HG02938 (cell line): ENCODE results near the gene MYD88.
A peak's percentile ranks its signal among the peaks of the same experiment; 100 is the strongest.

Experiments
- ATAC-seq: cut with Tn5 transposase; IDR thresholded peaks from one replicate; pipeline ENCODE4 v1.9.1; 2021; ENCODE audit warnings: mild to moderate bottlenecking, moderate library complexity; ENCODE audit not compliant: unreplicated experiment

The MYD88 gene

DNA sequence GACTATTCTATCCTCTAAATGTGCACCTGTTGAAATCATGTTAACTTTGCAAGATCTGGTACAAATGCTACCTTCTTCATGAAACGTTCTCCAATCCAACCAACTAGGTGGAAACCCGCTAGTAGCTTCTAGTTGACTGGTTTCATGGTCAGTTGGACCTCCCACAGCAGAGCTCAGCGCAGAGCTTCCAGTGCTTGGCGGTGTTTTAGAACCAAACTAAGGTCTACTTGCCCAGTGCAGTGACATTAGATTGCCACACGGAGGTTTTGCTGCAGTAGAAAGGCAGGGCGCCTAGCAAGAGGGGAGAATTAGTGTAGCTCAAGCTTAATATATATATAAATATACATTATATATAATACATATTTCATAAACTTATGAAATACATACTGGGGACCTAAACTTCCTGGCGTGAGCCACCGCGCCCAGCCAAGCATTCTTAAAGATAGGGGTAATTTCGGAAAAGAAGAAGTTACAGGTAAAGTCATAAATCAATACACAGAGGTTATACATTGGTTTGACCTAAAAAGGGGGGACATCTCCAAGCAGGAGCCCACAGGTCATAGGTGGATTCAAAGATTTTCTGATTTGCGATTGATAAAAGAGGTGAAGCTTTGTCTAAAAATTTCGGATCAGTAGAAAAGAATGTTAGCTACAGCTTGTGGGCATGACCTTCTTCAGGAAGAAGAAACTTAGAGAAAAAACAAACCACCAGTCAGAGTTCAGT is 24.8 kb downstream of the MYD88 start:
- no peak for ATAC-seq

DNA sequence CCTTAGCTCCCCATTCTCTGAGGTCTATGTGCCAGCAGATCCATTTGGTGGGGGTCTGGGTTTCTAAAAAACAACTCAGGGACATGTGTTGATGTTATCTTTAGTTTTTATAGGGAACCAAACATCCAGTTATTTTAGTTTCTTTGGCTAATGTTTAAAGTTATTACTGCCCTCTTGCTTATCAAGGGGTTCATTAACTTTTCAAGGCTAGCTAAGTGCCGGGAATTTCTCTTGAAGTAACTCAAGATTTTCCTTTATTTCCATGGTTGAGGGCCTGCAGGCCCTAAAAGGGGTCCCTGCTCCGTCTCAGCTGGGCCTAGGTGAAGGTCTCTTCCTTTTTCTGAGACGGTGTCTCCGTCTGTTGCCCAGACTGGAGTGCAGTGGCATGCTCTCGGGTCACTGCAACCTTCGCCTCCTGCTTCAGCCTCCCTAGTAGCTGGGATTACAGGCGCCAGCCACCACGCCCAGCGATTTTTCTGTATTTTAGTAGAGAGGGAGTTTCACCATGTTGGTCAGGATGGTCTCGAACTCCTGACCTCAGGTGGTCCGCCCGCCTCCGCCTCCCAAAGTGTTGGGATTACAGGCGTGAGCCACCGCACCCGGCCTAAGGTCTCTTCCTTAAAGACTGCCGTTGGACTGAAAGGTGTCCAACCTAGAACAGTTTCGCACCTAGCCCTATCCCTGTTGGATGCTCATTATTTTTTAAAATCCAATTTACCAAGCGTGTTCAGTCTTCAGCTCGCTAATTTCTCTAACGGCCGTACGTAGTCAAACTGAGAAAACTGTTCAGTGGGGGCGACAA is 25.6 kb downstream of the MYD88 start:
- ATAC-seq, result no peak

DNA sequence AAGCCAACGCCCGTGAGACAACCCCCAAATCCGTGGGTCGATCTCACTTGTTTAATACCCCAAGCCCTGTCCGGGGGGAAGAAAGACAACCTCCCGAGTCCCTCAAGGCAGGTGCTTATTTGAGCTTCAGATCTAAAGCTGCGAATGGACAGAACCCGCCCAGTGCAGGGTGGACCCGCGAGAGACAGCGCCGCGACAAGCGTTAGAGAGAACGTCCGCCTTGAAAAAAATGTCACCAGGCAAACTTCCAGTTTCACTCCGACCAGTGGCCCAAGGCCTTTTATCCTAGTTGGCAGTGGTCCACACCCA is 26.1 kb downstream of the MYD88 start:
- peak; percentile 28 for ATAC-seq

DNA sequence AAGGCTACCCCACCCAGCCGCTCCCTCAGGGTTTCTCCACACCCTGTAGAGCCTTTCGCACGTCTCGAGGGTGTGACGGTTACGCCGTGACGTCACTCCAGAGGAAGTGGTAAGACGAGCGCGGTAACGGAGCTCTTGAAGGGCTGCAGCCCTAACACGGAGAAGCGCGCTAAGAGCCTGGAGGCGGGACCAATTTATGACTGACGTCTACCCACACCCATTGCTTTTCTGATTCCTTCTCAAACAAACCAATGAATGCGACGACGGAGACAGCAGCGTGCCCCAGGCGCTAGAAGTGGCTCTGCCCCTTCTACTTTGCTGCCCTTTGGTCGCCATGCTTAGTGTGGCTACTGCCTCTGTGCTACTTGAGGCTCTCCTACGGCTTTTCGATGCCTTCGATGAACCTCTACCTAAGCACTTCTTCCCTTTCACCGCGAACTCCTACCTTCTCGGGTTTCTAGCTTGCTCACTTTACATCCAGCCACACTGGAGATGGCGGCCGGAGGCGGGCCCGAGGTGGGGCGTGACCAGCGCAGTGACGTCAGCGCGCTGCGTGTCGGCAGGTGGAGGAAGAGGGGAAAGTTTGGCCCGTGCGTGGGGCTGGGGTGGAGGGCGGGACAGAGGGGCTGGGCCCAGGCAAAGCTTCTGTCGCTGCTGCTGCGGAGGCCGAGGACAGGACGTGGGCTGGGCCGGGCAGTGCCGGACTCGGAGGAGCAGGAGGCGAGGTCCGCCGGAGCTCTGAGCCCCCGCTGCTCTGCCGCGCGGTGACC is 26.7 kb downstream of the MYD88 start, which contains the start of gene OXSR1:
Gene OXSR1, plus strand, starts transcription at position 586 of the 770 bp plus-strand sequence. CDS start 340 bp downstream, outside the sequence.
- peak; percentile 88 for ATAC-seq

DNA sequence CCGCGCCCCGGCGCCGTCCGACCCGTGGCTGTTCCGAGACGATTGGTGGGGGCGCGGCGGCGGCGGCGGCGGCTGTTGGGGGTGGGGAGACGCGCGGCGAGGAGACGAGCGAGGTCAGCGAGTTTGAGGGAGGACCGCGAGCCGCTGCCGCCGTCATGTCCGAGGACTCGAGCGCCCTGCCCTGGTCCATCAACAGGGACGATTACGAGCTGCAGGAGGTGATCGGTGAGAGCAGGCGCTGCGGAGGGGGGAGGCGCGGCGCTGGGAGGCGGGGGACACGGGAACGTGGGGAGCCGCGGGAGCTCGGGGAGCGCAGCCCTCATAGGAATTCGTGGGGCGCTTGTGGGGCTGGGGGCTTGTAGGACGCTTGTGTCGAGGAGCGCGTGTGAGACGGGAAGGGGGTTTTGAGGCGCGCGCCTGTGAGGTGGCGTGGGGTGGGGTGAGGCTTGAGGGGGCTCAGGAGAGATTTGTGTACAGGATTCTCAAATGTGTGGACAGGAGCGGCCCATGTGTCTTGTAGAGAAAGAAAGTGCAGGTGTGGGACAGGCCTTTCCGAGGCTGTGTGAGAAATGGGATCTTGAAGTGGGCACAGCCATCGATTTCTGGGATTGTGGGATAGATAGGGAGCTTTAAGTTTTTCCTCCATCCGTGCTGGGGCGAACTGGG is 27.4 kb downstream of the MYD88 start:
- peak; percentile 0 for ATAC-seq

DNA sequence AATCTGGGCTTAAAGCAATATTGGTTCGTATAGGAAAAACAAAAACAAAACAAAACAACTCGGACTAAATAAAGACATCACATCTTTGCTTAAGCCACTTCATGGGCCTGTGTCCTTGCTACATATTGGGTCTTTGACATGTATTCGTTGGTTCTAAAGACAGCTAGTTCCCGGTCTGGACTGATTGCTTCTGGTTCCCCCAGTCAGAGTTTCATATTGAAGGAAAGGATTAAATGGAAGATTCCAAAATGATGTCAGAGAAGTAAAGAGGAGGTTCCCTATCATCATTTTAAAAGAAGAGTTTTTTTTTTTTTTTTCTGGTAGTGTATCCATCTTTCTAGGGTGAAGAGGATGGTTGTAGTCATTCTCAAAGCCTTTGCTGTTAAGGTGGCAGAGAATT is 29.1 kb downstream of the MYD88 start:
- ATAC-seq, result no peak

DNA sequence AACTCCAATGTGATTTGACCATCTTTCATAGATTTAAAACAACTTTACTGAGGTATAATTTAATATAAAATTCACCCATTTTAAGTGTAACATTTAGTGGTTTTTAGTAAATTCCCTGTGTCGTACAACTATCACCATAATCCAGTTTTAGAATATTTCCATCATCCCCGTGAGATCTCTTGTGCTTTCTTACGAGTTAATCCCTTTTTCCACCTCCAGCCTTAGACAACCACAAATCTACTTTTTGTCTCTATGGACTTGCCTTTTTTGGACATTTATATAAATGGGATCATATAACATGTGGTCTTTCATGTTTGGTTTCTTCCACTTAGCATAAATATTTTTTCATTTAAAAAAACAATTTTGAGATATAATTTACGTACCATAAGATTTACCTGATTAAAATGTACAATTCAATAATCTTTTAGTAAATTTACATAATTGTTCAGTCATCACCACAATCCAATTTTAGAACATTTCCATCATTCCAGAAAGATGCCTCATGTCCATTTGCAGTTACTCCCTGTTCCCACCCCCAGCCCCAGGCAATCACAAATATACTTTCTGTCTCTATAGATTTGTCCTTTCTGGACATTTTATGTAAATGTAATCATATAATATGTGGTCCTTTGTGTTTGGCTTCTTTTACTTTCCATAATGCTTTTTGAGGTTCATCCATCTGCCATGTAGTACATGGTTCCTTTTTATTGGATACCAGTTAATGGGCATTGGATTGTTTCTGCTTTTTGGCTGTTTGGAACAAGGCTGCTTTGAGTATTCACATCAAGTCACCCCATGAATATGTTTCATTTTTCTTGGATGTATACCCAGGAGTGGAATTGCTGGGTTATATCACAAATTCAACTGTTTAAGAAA is 29.9 kb downstream of the MYD88 start:
- ATAC-seq, result no peak

DNA sequence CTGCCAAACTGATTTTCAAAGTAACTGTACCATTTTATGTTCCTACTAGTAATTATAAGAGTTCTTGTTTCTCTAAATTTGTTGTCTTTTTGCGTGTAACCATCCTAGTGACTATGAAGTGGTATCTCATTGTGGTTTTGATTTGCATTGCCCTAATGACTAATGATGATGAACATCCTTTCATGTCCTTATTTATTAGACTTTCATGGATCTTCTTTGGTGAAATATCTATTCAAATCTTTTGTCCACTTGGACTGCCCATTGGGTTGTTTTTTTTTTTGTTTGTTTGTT is 30.5 kb downstream of the MYD88 start:
- ATAC-seq, result no peak

DNA sequence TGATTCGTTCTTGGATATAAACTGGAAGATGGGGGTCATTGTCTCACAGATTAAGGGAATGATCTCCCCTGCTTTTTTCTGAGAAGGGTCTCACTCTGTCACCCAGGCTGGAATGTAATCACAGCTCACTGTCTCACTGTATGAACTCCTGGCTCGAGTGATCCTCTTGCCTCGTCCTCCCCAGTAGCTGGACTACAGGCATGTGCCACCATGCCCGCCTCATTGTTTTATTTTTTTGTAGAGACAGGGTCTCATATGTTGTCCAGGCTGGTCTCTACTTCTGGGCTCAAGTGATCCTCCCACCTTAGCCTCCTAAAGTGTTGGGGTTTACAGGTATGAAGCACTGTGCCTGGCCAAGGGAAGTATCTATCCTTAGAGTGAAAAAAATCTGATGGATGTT is 32.3 kb downstream of the MYD88 start:
- ATAC-seq, result no peak

DNA sequence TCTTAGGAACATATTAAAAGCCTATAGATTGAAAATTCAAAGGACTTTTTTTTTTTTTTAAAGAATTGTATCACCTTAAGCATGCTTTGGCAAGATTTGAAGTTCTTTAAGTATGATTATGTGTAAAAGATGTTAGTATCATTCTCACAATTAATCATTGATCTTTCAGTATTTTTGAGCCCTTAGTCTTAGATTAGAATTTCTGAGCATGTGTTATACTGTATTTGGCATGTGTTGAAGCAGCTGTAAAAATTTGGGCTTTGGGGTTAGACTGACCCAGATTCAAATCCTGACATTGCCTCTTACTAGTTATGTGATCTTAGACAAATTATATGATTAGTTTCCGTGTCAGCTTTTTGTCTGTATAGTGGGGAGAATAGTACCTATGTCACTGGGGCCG is 33.2 kb downstream of the MYD88 start:
- no peak for ATAC-seq

DNA sequence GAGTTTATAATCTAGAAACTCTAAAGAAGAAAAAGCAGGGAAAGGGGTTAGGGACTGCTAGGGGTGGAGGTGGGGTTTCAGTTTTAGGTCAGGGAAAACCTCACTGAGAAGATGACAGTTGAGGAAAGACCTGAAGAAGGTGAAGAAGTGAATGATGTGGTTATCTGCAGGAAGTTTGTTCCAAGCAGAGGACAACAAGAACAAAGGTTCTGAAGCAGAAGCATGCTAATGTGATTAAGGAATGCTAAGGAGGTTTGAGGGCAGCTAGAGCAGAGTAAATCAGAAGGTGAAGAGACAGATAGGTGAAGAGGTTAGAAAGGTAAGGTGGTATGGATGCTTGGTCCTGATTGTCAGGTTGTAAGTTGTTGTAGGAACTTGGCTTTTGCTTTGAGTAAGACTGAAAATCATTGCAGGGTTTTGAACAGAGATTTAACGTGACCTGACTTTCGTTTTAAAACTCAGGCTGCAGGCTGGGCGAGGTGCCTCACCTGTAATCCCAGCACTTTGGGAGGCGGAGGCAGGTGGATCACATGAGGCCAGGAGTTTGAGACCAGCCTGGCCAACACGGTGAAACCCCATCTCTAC is 35.5 kb downstream of the MYD88 start:
- peak; percentile 38 for ATAC-seq

DNA sequence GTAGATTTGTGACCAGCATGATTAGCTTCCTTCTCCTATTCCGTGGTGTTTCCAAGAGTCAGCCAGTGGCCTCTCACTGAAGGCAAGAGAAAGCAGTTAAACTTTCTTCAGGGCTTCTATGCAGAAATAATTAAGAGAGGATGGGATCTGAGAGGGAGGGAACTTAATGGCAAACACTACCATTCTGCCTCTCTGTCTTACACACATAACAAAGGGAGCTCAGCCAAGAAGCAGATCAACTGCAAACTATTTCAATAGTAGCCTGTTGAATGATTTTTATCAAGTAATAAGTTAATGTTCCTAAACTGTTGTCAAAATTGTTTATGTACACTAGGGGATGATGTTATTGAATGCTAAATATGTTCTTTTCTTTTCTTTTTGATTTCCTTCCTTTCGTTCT is 38.7 kb downstream of the MYD88 start:
- no peak for ATAC-seq

DNA sequence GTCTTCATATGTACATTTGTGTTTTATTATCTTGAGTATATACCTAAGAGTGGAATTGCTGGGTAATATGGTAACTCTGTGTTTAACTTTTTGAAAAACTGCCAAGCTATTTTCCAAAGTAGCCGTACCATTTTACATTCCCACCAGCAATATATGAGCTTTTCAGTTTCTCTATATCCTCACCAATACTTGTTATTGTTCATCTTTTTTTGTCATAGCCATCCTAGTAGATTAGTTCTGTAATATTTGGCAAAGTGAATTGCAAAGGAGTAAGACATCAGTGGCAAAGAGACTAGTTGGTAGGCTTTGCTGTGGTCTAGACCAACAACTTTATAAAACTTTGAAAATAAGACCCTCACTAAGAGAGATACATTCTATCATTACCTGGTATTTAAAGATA is 48.3 kb downstream of the MYD88 start:
- ATAC-seq, result no peak

DNA sequence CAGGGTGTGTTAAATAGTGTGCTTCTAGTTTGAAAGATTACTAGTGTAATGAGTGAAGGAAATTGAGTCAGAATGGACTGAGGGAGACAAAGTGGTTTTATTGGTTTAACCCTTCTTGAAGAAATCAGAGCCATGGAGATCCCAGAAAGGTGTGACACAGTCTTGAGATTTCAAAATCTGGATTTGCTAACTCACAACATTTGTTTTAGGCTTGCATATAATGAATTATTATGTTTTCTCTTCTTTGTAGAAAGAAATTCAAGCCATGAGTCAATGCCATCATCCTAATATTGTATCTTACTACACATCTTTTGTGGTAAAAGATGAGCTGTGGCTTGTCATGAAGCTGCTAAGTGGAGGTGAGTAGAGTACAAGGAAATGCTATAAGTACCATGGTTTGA is 52.0 kb downstream of the MYD88 start:
- ATAC-seq, result no peak
